Measurements from ENCODE around the gene PRSS37.

PRSS37 gene

GRCh38 chr7:141789917-141790316, 51.4 kb downstream of the PRSS37 start, which contains the start of gene TAS2R5:
TAS2R5 (plus strand) TSS chr7:141790217; CDS start chr7:141790362, 145 bp downstream.
- DNase-seq (ENCODE audit: low read depth) = no peak
- TF ChIP-seq CTCF (conservative IDR thresholded peaks at IDR 0.05; ENCODE audit: low read length) = no peak
- H3K4me3 ChIP-seq (ENCODE audit: low read length) = no peak within 1 kb of the TSS

- DNase-seq (ENCODE audit: low read depth) = no peak
- no peak overlapping the region for H3K4me3 ChIP-seq (ENCODE audit: low read length)
- no peak for TF ChIP-seq CTCF (conservative IDR thresholded peaks at IDR 0.05; ENCODE audit: low read length)
Observed at GRCh38 chr7:141788296-141788695, 53.0 kb downstream of the PRSS37 start.
